SK-N-SH (cell line): ENCODE data around the gene DOCK4. TPM values are rescaled to one million over a fixed set of nuclear protein-coding genes. Genes with fewer than 3 reads are reported as not detected.

ENCODE experiments used
- CTCF ChIA-PET: fragments of 300-600, 350-600 bp; formaldehyde crosslinking; extraction: SDS; loops from one replicate; lab custom pipeline; 2021; lab: Yijun Ruan, JAX
- POLR2A ChIA-PET: fragments of 350-600 bp; sonication (Branson Sonifier 250); formaldehyde crosslinking; extraction: SDS; loops from one replicate; lab custom pipeline; 2020; ENCODE audit warnings: antibody characterized with exemption, inconsistent platforms; lab: Yijun Ruan, JAX
- DNase-seq: peaks from one replicate; pipeline ENCODE4 v3.0.0; 2012
- H2AFZ ChIP-seq: fragments of 200-600 bp; sonication (generic); 2 replicates; pipeline ENCODE4 v1.8.1; 2016; ENCODE audit warnings: antibody characterized with exemption, mild to moderate bottlenecking, low read depth
- H3F3A ChIP-seq: fragments of 200-600 bp; sonication (generic); replicated peaks from 2 replicates; pipeline ENCODE3; 2016; ENCODE audit warnings: antibody characterized with exemption, mild to moderate bottlenecking; ENCODE audit not compliant: insufficient read depth
- H3K27ac ChIP-seq, 2 experiments: fragments of 200-500 bp in 1 of 2; fragments of 200-600 bp in 1 of 2; sonication (Bioruptor generic) in 1 of 2; sonication (generic), shearing (Covaris generic) in 1 of 2; 2 replicates each; pipeline versions ENCODE4 v1.5.1 to v1.6.1; 2014 to 2016; ENCODE audit warnings: low read depth in 2 of 2, inconsistent platforms in 1 of 2, low read length in 1 of 2, mild to moderate bottlenecking in 1 of 2, mixed read lengths in 1 of 2
- H3K27me3 ChIP-seq: fragments of 200-600 bp; sonication (generic), shearing (Covaris generic); 2 replicates; pipeline ENCODE4 v1.6.1; 2016; ENCODE audit warnings: mixed run types; ENCODE audit not compliant: insufficient read depth
- H3K36me3 ChIP-seq, 2 experiments: fragments of 200-500 bp in 1 of 2; fragments of 200-600 bp in 1 of 2; sonication (Bioruptor generic) in 1 of 2; sonication (generic) in 1 of 2; replicated peaks in 1 of 2; 2 replicates each; pipeline versions ENCODE3 to v1.5.1; 2014 to 2016; ENCODE audit warnings: low read length in 1 of 2, mild to moderate bottlenecking in 1 of 2; ENCODE audit not compliant: insufficient read depth in 2 of 2, control insufficient read depth in 1 of 2
- H3K4me1 ChIP-seq, 2 experiments: fragments of 200-500 bp in 1 of 2; fragments of 200-600 bp in 1 of 2; sonication (Bioruptor generic) in 1 of 2; sonication (generic), shearing (Covaris generic) in 1 of 2; 2 replicates each; pipeline versions ENCODE4 v1.5.1 to v1.6.1; 2014 to 2016; ENCODE audit warnings: low read depth in 1 of 2, low read length in 1 of 2, mixed run types in 1 of 2; ENCODE audit not compliant: insufficient read depth in 2 of 2, control insufficient read depth in 1 of 2
- H3K4me2 ChIP-seq: fragments of 200-600 bp; sonication (generic), shearing (Covaris generic); 2 replicates; pipeline ENCODE4 v1.6.1; 2017; ENCODE audit warnings: mixed run types
- H3K4me3 ChIP-seq, 2 experiments: fragments of 200-500 bp in 1 of 2; fragments of 200-600 bp in 1 of 2; sonication (Bioruptor generic) in 1 of 2; sonication (generic), shearing (Covaris generic) in 1 of 2; 2 replicates each; pipeline versions ENCODE4 v1.5.1 to v1.8.1; 2014 to 2016; ENCODE audit warnings: low read depth in 2 of 2, inconsistent platforms in 1 of 2, low read length in 1 of 2, mild to moderate bottlenecking in 1 of 2, mixed read lengths in 1 of 2, moderate library complexity in 1 of 2
- H3K79me2 ChIP-seq: fragments of 200-600 bp; sonication (generic); 2 replicates; pipeline ENCODE4 v1.8.1; 2017; ENCODE audit warnings: mild to moderate bottlenecking; ENCODE audit not compliant: insufficient read depth
- H3K9ac ChIP-seq: fragments of 200-600 bp; sonication (generic); 2 replicates; pipeline ENCODE4 v1.6.1; 2017; ENCODE audit warnings: mixed run types
- H3K9me2 ChIP-seq: fragments of 200-600 bp; sonication (generic); 2 replicates; pipeline ENCODE4 v1.6.1; 2017; ENCODE audit warnings: mixed run types
- H3K9me3 ChIP-seq: fragments of 200-600 bp; sonication (generic); 2 replicates; pipeline ENCODE4 v1.6.1; 2017; ENCODE audit warnings: mixed run types, mild to moderate bottlenecking, moderate library complexity
- H4K20me1 ChIP-seq: fragments of 200-600 bp; sonication (generic); 2 replicates; pipeline ENCODE4 v1.6.1; 2017; ENCODE audit warnings: mild to moderate bottlenecking, mixed run types; ENCODE audit not compliant: insufficient read depth
- CHD2 ChIP-seq: fragments of 150-350 bp; IDR thresholded peaks from 2 replicates; pipeline ENCODE4 v1.6.1; 2018; ENCODE audit warnings: low read length; ENCODE audit not compliant: partially characterized antibody
- EP300 ChIP-seq, 2 experiments: IDR thresholded peaks; 2 replicates each; pipeline versions ENCODE4 v1.4.0 to v1.6.1; 2012; ENCODE audit warnings: borderline replicate concordance in 1 of 2, low read depth in 1 of 2, low read length in 1 of 2
- FOXJ3 ChIP-seq: sonication (generic); formaldehyde crosslinking; IDR thresholded peaks from 2 replicates; pipeline ENCODE4 v1.5.1; 2020; ENCODE audit warnings: mild to moderate bottlenecking, missing genetic modification reagents
- GABPA ChIP-seq: IDR thresholded peaks from 2 replicates; pipeline ENCODE4 v1.4.0; 2012; ENCODE audit warnings: low read depth, mild to moderate bottlenecking
- GATA2 ChIP-seq: sonication (generic); formaldehyde crosslinking; IDR thresholded peaks from 2 replicates; pipeline ENCODE4 v1.5.0; 2020; ENCODE audit warnings: mild to moderate bottlenecking, missing genetic modification reagents
- MEF2A ChIP-seq: IDR thresholded peaks from 2 replicates; pipeline ENCODE4 v1.4.0; 2012; ENCODE audit warnings: low read depth, borderline replicate concordance
- MXI1 ChIP-seq: IDR thresholded peaks from 2 replicates; pipeline ENCODE4 v1.6.1; 2012; ENCODE audit warnings: mild to moderate bottlenecking, low read depth, low read length, improper control_type of control experiment
- NFIC ChIP-seq: IDR thresholded peaks from 2 replicates; pipeline ENCODE4 v1.4.0; 2012; ENCODE audit warnings: borderline replicate concordance
- NRF1 ChIP-seq: IDR thresholded peaks from 2 replicates; pipeline ENCODE4 v1.6.1; 2012; ENCODE audit warnings: low read depth, mild to moderate bottlenecking, low read length
- RCOR1 ChIP-seq: fragments of 150-350 bp; IDR thresholded peaks from 2 replicates; pipeline ENCODE4 v1.6.1; 2017; ENCODE audit warnings: antibody characterized with exemption, low read length
- RFX5 ChIP-seq: IDR thresholded peaks from 2 replicates; pipeline ENCODE4 v1.6.1; 2012; ENCODE audit warnings: mild to moderate bottlenecking, improper control_type of control experiment, low read length
- SIN3A ChIP-seq: IDR thresholded peaks from 2 replicates; pipeline ENCODE4 v1.6.1; 2012; ENCODE audit warnings: low read depth, mild to moderate bottlenecking, low read length, moderate library complexity, borderline replicate concordance
- TAF1 ChIP-seq: IDR thresholded peaks from 2 replicates; pipeline ENCODE4 v1.6.1; 2012; ENCODE audit warnings: low read depth, mild to moderate bottlenecking, low read length, moderate library complexity, borderline replicate concordance
- TCF12 ChIP-seq: IDR thresholded peaks from 2 replicates; pipeline ENCODE4 v1.4.0; 2012
- WGBS: methylation state at CpG from one replicate; pipeline ENCODE4 v1.1.6; 2017; ENCODE audit warnings: low lambda C conversion rate; 5-methylcytosine and 5-hydroxymethylcytosine counted together
- polyA plus RNA-seq, 3 experiments: library from polyadenylated mRNA; depleted of rRNA; stranded (reverse); fragments of >200 nt; gene quantifications; 2 replicates each; pipeline ENCODE4 v1.2.3, GENCODE V29; 2012
- TF ChIP-seq, protein P1 (sequence below): IDR thresholded peaks from 2 replicates; pipeline ENCODE4 v1.4.0; 2012; ENCODE audit warnings: low read depth, borderline replicate concordance
- TF ChIP-seq, protein P2 (sequence below): IDR thresholded peaks from 2 replicates; pipeline ENCODE4 v1.6.1; 2012; ENCODE audit warnings: mild to moderate bottlenecking, low read depth, low read length, moderate library complexity
- TF ChIP-seq, protein P3 (sequence below): IDR thresholded peaks from 2 replicates; pipeline ENCODE4 v1.4.0; 2012; ENCODE audit warnings: low read depth, borderline replicate concordance
- TF ChIP-seq, protein P4 (sequence below): IDR thresholded peaks from 2 replicates; pipeline ENCODE4; 2012
- TF ChIP-seq, protein P5 (sequence below): fragments of 150-350 bp; IDR thresholded peaks from 2 replicates; pipeline ENCODE4 v1.6.1; 2017; ENCODE audit warnings: antibody characterized with exemption, low read length, low read depth, borderline replicate concordance

DOCK4 gene
- polyA plus RNA-seq, 1 of the 3 experiments (the other 2 are of a cell fraction): 8.5 TPM

DNA sequence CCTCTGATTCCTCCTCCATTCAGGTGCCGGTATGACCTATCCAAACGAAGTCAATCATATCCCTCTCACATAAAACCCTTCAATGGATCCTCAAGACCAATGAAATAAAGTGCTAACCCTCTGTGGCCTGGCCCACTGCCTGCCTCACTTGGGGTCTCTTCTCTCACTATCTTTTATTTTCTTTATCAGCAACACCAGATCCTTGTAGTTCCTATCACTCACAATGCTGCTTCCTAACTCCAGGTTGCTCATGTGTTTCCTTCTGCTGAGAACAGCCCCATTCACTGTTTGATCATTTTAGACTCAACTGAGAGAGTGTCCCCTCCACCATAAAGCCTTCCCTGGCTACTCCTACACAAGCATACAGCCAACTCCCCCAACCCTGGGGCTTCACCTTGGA lies 180.6 kb downstream of the DOCK4 start:
- Histone ChIP-seq H3K9me3 (no peaks in the 10 kb centered on the region), H3K79me2 (no peaks in the 10 kb centered on the region), H3K9ac (no peak overlapping the region), H3K36me3 (peaks cover 0 to 2% of the 10 kb centered on the region in 2 experiments), H3K27me3 (no peaks in the 10 kb centered on the region), H3K9me2 (no peaks in the 10 kb centered on the region), H3F3A (no peaks in the 10 kb centered on the region), H3K27ac (no peak overlapping the region), H3K4me2 (no peak overlapping the region), H4K20me1 (no peaks in the 10 kb centered on the region), H3K4me3 (no peak overlapping the region), H2AFZ (no peak overlapping the region), H3K4me1 (peaks cover 0 to 16% of the 10 kb centered on the region in 2 experiments; a peak in 2 of 4 replicates)
- 89% methylated on average over 2 of the region's 2 CpGs for WGBS
- ChIA-PET CTCF (interaction anchor here (0.9 kb wide), 1 partner anchor 284 kb away, joined by 3 read pairs; no protein-coding TSS in a partner anchor), POLR2A (no interaction called here)
- DNase-seq: no peak
- no peak for TF ChIP-seq SIN3A
- TF ChIP-seq EP300 (IDR thresholded peaks at IDR 0.05; ENCODE audit: borderline replicate concordance in 1 of 2, low read depth in 1 of 2, low read length in 1 of 2): no peak

DNA sequence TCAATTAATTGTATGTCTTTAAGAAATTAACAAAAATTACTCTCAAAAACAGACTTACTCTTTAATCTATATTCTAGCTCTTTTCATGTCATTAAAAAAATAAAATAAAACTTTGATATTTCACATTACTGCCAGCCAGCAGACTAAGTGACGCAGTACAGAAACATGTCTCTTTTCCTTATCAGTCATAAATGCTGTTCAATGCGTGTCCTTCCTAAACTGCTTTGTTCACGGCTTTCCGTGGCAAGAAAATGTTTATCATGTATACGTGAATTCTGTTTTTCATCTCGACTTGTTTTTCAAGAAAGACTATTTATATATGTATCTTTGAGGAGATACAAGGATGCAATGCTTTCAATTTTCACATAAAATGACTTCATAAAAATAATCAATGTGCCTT lies 182.4 kb downstream of the DOCK4 start:
- H2AFZ ChIP-seq: no peak overlapping the region
- peak overlapping the region in 1 of 2 experiments; percentile 77; a peak in 2 of 4 replicates for H3K27ac ChIP-seq
- H3K4me3 ChIP-seq: no peak overlapping the region
- TF ChIP-seq EP300 (IDR thresholded peaks at IDR 0.05; ENCODE audit: borderline replicate concordance in 1 of 2, low read depth in 1 of 2, low read length in 1 of 2): peak in 1 of 2 experiments; percentile 66; a peak in 2 of 4 replicates
- no peak for TF ChIP-seq MXI1
- no peak for TF ChIP-seq TAF1
- TF ChIP-seq GABPA: no peak
- TF ChIP-seq, protein P1, sequence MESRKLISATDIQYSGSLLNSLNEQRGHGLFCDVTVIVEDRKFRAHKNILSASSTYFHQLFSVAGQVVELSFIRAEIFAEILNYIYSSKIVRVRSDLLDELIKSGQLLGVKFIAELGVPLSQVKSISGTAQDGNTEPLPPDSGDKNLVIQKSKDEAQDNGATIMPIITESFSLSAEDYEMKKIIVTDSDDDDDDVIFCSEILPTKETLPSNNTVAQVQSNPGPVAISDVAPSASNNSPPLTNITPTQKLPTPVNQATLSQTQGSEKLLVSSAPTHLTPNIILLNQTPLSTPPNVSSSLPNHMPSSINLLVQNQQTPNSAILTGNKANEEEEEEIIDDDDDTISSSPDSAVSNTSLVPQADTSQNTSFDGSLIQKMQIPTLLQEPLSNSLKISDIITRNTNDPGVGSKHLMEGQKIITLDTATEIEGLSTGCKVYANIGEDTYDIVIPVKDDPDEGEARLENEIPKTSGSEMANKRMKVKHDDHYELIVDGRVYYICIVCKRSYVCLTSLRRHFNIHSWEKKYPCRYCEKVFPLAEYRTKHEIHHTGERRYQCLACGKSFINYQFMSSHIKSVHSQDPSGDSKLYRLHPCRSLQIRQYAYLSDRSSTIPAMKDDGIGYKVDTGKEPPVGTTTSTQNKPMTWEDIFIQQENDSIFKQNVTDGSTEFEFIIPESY: no peak
- TF ChIP-seq CHD2: peak; percentile 55
- TF ChIP-seq, protein P2, sequence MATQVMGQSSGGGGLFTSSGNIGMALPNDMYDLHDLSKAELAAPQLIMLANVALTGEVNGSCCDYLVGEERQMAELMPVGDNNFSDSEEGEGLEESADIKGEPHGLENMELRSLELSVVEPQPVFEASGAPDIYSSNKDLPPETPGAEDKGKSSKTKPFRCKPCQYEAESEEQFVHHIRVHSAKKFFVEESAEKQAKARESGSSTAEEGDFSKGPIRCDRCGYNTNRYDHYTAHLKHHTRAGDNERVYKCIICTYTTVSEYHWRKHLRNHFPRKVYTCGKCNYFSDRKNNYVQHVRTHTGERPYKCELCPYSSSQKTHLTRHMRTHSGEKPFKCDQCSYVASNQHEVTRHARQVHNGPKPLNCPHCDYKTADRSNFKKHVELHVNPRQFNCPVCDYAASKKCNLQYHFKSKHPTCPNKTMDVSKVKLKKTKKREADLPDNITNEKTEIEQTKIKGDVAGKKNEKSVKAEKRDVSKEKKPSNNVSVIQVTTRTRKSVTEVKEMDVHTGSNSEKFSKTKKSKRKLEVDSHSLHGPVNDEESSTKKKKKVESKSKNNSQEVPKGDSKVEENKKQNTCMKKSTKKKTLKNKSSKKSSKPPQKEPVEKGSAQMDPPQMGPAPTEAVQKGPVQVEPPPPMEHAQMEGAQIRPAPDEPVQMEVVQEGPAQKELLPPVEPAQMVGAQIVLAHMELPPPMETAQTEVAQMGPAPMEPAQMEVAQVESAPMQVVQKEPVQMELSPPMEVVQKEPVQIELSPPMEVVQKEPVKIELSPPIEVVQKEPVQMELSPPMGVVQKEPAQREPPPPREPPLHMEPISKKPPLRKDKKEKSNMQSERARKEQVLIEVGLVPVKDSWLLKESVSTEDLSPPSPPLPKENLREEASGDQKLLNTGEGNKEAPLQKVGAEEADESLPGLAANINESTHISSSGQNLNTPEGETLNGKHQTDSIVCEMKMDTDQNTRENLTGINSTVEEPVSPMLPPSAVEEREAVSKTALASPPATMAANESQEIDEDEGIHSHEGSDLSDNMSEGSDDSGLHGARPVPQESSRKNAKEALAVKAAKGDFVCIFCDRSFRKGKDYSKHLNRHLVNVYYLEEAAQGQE: no peak
- TF ChIP-seq, protein P3, sequence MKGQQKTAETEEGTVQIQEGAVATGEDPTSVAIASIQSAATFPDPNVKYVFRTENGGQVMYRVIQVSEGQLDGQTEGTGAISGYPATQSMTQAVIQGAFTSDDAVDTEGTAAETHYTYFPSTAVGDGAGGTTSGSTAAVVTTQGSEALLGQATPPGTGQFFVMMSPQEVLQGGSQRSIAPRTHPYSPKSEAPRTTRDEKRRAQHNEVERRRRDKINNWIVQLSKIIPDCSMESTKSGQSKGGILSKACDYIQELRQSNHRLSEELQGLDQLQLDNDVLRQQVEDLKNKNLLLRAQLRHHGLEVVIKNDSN: no peak
- TF ChIP-seq TCF12: no peak
- TF ChIP-seq FOXJ3 (CRISPR knock-in tag): 0 out of 2 replicates have a peak, but pooled peaks have one; percentile 12
- TF ChIP-seq RFX5: no peak
- TF ChIP-seq NRF1: no peak
- TF ChIP-seq GATA2 (CRISPR knock-in tag): peak; percentile 85
- peak; percentile 33; the same call in 1 of the 2 replicates for TF ChIP-seq RCOR1
- TF ChIP-seq, protein P4, sequence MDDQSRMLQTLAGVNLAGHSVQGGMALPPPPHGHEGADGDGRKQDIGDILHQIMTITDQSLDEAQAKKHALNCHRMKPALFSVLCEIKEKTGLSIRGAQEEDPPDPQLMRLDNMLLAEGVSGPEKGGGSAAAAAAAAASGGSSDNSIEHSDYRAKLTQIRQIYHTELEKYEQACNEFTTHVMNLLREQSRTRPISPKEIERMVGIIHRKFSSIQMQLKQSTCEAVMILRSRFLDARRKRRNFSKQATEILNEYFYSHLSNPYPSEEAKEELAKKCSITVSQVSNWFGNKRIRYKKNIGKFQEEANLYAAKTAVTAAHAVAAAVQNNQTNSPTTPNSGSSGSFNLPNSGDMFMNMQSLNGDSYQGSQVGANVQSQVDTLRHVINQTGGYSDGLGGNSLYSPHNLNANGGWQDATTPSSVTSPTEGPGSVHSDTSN: no peak
- TF ChIP-seq MEF2A: no peak
- TF ChIP-seq, protein P5, sequence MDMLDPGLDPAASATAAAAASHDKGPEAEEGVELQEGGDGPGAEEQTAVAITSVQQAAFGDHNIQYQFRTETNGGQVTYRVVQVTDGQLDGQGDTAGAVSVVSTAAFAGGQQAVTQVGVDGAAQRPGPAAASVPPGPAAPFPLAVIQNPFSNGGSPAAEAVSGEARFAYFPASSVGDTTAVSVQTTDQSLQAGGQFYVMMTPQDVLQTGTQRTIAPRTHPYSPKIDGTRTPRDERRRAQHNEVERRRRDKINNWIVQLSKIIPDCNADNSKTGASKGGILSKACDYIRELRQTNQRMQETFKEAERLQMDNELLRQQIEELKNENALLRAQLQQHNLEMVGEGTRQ: no peak
- no peak for TF ChIP-seq NFIC

More for the DNA sequence above, 182.4 kb downstream of the DOCK4 start:
- no peaks in the 10 kb centered on the region for H3K9me3 ChIP-seq
- no peaks in the 10 kb centered on the region for H3K27me3 ChIP-seq
- H3F3A ChIP-seq: no peaks in the 10 kb centered on the region
- DNase-seq: peak; percentile 20
- no peak overlapping the region for H3K9ac ChIP-seq
- no peaks in the 10 kb centered on the region for H3K9me2 ChIP-seq
- no peaks in the 10 kb centered on the region for H3K79me2 ChIP-seq
- H4K20me1 ChIP-seq: no peaks in the 10 kb centered on the region
- no peaks in the 10 kb centered on the region for H3K36me3 ChIP-seq
- no peak overlapping the region for H3K4me2 ChIP-seq
- H3K4me1 ChIP-seq: peaks cover 0 to 18% of the 10 kb centered on the region in 2 experiments; a peak in 2 of 4 replicates
- ChIA-PET POLR2A (interaction anchor here (1.3 kb wide), 1 partner anchor 182 kb away, joined by 4 read pairs; the partner anchor contains the start of genes DOCK4 and ZNF277), CTCF (interaction anchor here (0.6 to 1.7 kb wide), 7 partner anchors 8 to 261 kb away, joined by 3 to 4 read pairs (median 3); no protein-coding TSS in a partner anchor)
- WGBS: 70% methylated on average over 6 of the region's 6 CpGs
